Measurements from ENCODE around the gene INPP4B.

INPP4B gene

DNA sequence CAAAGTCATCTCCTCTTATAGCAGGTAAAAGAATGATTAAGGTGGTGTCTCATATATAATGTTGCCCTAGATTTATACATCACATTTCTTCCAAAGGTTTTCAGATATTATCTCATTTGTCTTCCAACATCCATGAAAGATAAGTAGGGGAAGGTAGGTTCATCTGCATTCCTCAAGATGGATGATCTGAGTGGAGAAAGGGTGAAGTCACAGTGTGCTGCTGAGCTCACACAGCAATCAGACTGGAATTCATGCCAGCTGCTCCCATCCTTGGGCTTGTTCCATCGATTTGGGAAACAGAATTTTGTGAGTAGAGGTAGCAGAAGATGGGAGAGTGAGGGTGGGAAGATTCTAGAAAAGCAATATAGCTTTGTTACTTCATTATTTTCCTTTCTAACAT lies 482.4 kb downstream of the INPP4B start:
- no peak for DNase-seq

DNA sequence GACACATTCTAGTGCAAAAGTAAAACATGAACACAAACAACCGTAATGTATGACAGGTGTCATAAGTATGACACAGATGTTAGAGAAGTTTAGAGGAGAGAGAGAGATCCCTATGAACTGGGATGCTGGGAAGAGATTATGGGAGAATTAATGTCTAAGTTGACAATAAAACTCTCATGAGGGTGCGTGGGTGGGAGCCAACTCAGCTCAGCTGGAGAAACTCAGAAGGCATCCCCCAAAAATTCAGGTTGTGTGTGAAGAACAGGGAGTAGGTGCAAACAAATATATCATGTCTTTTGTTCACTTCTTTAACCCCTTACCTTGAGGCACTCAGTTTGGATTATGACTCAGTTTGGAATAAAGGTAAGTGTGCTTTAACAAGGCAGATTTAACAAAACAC lies 484.1 kb downstream of the INPP4B start:
- DNase-seq: no peak

DNA sequence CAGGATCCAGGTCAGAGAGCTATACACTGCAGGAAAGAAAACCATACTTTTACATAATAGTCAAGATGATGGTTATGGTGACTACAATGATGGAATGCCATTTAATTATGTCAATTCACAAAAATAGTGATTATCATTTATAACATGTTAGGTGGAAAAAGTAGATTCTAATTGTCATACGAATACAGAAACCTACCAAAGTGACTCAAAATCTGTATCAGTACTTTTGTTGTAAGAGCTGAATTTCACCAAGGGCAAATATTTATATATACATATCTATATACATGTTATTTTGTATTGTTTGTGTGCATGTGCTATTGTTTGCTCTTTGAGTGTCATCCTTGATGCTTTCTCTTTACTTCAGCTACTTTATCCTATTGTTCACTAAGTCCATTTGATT lies 485.4 kb downstream of the INPP4B start:
- DNase-seq: no peak

DNA sequence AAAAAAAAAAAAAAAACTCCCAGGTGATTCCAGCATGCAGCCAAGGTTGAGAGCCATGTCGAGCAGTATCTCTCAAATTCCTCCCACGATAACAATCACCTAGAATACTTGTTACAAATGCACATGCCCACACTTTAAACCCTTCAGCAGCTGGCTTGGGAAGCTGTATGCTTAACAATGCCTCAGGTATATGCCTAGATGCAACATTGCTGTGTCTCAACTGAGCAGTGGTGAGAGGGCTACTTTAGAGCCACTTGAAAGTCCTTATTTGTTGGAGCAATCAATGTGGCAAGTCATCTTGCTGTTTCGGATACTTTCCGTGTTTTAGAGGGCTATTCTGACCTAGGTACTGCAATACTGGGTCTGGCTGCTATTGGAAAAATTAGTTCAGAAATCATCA lies 487.4 kb downstream of the INPP4B start:
- DNase-seq: no peak

DNA sequence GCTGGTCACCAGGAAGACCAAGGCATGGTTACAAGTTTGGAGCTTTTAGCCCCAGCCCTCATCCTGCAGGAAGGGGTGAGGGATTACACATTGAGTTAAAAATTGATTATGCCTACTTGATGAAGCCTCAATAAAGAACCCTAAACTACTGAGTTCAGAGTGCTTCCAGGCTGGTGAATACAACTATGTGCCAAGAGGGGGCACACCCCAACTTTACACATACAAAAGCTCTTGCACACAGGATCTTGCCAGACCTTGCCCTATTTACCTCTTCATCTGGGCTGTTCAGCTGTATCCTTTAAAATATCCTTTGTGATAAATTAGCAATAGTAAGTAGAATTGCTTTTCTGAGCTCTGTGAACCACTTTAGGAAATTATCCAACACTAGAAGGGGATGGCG lies 489.3 kb downstream of the INPP4B start:
- no peak for DNase-seq

DNA sequence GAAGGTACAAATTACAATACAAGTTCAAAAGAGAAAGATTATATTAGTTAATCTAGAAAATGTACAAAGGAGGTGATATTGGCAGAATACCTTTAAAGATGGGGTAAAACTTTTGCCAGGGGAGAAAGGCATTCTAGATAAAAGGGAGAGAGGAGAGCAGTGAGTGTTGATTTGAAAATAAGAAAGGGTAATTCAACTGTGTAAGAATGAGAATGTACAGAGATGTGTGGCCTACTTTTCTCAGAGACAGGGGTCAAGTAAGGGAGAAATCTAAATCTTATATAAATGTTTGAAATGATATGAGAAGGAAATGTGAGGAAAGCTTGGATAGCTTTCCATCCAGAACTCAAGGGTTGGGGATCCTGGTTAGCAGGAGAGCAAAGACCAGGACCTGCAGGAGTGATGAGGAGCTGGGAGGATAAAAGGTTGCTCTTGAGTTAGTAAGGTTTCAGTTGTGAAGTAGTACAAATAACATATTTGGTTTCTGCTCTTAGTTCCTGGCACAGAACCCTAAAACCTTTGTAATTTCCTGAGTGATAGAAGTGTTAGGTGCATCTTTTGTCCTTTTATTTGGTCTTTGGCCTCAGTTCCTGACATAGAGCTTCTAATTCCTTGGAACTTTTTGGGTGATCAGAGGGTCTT lies 489.9 kb downstream of the INPP4B start:
- no peak for DNase-seq

DNA sequence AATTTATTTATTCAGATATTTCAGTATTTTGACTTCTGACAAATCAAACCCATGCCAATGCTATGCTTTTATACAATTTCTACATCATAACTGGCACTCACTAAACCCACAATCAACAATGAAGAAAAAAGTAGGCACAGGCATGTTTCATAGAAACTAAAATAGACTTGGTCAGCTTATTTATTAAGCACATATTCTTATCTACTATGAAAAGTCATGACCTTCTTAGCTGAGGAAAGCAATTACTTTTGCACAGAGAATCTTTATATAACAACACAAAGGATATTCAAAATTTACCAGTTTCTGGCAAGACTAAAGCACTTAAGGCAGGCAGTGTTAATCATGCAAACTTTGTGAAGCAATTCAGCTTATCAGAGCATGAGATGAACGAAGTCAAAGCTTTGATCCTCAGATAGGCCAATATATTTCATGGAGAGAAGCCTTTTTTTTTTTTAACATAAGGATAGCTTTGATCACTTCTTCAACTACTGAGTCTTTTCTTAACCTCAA lies 490.6 kb downstream of the INPP4B start:
- no peak for DNase-seq

DNA sequence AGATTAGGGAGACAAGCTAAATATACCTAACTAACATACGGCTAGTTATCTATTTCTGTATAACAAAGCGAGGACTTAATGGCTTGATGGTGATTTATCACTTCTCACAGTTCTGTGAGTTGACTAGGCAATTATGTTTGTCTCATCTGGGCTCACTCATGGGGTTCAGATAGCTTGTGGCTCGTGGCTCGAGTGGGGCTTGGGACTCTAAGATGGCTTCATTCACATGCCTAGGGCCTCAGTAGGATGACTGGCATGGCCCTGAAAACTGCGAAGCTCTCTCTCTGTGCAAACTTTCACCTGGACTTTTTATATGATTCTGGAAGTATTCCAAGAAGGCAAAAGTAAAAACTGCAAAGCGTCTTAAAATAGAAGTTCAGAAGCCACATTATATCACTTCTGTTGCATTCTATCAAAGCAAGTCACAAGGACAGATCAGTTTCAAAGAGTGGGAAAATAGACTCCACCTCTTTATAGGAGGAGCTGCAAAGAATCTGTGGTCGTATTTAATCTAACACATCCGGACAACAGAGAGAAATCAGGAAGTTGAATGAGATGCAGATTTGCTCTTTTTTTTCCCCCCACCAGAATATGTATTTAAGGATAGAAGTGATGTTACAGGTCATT lies 491.2 kb downstream of the INPP4B start:
- DNase-seq: no peak

DNA sequence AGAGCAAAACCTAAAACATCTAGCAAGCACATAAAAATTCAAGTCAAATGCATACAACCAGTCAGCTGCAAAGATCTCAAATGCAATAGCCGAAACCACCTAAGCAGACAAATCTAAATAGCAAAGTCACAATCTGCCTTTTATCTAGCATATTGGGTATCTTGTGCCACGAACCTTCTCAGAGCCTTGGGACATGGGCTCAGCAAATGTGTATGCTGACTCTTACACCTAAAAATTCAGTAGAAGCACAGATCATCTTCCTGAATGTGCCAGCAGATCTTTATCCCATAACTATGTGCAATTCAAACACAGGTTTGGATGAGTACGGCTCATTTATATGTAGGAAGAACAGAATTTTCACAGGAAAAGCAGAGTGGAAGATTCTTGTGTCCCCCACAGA lies 492.1 kb downstream of the INPP4B start:
- DNase-seq: no peak

DNA sequence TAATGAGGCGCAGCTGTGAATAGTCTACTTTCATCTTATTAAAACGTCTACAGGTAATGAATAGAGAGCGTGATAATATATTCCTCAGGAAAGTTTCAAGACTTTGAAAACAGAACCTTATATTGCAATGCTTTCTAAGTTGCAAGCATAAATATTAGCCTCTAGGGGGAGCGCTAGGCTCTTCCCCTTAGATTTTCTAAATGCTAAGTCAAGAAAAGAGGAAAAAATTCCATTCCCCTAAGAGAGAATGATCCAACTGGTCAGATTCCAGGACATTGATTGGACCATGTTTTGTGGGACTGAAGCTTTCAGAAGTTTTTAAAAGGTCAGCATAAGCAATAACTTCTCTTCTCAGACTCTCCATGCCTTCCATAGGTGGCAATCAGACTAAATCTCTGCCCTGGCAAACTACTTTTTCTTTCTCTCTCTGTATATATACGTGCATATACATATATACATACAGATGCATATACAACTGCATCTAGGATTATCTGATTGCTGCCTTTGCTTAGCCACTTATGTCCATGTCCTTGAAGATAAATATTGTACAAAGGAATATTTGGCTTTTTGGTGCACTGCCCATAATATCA lies 492.9 kb downstream of the INPP4B start:
- DNase-seq: no peak

DNA sequence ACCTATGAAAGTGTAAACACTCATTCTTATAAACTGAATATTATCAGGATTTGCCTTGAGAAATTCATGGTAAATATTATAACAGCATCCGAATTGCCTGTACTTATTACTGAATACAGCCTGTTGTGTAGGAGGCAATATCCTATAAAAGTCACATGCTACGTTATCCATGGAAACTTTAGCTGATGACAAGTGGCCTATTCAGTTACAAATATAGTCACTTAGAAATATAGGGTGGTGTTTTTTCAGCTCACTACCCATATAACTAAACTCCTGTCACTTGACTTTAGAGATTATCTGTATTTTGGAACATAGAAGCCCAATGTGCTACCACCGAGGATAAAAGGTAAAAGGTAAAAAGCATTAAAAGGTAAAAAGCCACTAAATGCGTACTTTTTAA lies 493.4 kb downstream of the INPP4B start:
- no peak for DNase-seq

DNA sequence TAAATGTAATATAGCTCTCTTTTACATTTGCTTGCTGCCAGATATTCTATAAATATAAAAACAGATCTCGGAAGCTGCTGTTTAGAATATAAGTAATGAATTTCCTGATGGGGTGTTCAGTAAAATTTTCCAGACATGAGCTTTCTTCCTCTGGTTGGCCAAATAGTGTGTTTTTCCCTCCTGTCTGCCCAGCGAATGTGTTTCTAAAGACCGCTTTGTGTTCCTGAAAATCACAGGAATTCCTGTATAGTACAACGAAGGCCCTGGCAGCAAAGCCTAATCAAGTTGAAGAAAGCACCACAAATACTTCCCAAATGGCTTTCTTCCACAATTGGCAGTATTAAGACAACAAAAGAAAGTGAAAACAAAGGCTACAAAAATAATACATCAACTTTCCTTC lies 494.1 kb downstream of the INPP4B start:
- DNase-seq: no peak

DNA sequence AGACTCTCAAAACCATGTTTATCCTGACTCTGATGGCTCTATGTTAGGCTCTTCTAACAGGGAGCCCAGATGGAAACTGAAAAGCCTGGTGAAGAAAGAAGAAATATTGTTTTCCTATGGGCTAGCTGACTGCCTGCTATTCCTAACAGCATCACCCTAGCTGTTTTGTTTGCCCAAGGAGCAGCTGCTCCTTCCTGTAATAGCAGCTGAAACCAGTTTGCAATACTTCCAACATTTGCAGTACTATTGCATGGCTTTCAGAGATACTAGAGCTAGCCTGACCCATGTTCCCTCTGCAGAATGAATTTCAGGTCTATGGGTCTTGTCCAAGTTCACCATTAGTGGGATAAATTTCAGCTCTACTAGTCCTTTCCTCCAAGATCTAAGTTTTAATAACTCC lies 495.2 kb downstream of the INPP4B start:
- peak; percentile 65 for DNase-seq

DNA sequence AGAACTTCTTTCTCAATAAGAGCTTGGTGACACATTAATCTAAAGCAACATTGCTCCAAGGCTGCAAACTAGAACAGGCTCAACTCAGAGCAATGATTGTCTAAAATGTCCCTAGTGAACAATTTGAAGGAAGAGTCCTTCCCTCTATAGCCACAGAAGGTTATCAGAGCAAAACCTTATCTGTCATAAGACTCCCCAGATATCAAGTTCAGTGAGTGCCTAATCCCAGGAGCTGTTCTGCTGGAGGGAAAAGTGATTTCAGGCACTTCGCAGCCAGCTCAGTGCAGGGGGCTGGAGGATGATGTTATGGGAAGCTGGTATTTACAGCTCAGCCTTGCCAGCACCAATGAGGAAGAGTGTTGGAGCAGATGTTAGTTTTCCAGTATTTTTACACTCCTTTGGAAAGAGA lies 497.5 kb downstream of the INPP4B start:
- DNase-seq: no peak

DNA sequence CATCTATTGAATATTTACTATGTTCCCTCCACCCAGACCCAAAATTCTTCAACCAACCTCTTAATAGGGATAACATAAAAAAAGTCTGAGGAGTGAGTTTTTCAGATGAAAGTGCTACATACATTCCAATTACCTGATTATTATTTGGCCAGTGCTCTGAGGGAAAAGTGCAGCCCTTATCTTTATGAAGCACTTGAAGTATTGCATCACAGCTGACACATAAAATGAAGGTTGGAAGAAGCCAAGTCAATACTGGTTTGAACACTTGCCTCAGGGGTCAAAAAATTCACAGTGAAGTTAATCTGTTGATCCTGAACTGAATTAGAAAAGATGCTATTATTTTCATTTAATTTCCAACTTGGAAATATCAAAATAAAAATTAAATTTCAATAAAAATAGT lies 498.9 kb downstream of the INPP4B start:
- DNase-seq: no peak

DNA sequence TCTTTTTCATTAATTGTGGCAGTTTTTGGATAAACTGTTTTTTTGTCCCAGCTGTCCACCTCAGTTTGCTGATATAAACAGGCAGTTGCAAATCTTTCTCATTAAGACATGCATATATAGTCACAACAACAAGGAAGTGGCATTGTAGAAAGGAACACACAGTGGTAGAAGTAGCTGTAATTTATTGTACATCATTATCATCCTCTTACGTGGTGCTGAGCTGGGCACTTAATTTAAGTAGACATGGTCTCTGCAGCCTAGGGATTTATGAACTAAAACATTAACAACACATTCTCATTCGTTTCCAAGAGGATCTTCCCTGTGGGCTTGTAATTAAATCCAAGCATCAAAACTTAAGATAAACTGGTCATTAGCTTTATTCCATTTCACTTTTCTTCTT lies 500.2 kb downstream of the INPP4B start:
- no peak for DNase-seq

DNA sequence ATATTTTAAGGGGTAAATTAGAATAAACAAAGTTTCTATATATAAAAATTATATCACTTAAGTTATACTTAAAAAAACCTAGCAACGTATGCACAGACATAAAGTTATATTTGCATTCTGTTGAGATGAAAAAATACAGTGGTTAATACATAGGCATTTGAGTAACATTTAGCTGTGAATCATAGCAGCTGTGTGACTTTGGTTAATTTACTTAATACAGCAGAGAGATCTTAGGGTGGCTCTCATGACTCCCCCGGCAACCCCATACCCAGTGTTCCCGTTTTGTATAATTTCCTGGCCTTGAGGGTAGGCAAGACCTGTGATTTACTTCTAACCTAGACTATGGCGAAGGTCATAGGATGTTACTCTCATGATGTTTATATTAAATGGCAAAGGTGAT lies 504.8 kb downstream of the INPP4B start:
- no peak for DNase-seq

DNA sequence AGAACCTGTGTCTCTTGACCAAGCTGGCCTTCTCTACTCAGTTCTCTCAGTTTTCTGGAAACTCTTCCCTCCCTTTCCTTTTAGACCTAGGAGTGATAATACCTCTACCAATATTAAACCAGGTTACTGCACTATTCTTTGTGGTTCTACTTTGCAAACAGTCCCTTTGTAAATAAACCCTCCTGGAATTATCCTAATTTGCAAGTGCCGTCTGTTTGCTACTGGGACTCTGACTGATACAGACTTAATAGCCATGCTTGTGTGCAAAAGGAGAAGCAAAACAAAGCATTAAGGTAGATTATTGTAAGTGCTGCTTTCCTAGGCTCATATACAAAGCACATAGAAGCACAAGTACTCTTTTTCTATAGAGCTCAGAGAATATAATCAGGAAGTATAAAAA lies 507.0 kb downstream of the INPP4B start:
- DNase-seq: peak; percentile 42

DNA sequence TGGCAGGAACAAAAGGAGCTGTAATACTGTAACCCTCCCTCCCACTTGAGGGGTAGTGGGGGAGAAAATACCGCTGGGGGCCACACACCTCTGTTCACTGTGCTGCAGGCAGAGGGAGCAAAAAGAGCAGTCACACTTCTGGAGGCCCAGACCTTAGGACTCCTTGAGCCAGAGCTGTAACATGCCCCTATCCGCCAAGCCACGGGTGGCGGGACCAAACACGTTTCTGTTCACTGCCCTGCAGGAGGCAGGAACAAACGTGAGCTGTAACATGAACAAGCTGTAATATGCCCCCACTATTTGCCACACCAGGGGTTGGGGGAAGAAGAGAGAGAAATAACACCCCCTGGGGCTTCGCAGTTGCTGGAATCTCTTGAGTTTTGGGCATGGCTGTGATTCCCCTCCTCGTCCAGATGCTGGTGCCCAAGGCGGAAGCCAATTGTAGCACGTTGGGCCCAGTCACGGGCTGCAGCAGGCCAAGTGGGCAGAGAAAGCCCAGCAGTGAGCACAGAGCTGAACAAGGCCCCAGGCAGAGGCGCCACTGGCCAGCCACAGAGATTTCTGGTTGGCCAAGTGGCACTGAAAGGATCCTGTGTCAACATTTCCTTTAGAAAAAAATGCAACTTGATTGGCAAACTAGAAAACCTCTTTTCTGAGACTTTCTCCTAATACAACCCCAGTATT lies 509.7 kb downstream of the INPP4B start:
- DNase-seq: no peak

DNA sequence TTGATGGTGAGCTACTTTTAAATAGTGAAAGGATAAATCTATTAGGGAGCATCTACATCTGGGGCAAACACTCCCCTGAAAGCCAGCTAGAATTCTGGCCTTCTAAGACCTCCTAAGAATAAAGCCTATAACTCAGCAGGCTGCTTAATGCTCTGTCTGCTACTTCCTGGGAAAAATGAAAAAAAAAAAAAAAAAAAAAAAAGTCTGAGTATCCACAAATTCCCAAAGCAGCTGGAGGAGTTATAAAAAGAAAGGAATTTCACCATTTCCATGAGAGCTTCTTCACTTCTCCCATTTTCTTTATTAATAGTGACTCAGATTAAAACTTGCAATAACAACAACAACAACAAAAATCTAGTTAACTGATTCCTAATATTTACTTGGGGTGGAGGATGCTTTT lies 511.2 kb downstream of the INPP4B start:
- no peak for DNase-seq

DNA sequence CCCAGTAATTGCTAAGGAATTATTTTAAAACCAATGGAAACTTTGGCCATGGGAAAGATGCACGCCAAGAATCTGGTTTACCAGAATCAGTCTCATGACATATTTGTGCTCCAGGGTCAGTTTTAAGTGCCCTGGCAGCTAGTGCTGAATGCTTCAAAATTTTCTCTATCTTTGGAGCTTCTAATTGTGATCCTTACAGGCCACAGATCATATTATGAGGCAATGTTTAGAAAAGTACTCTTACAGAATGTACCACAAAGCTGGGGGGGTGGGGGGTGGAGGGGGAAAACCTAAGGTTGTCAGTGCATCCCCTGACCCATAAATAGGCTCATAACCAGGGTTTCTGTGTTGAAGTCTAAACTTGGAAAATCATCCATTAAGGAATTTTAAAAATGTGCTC lies 514.5 kb downstream of the INPP4B start:
- no peak for DNase-seq

DNA sequence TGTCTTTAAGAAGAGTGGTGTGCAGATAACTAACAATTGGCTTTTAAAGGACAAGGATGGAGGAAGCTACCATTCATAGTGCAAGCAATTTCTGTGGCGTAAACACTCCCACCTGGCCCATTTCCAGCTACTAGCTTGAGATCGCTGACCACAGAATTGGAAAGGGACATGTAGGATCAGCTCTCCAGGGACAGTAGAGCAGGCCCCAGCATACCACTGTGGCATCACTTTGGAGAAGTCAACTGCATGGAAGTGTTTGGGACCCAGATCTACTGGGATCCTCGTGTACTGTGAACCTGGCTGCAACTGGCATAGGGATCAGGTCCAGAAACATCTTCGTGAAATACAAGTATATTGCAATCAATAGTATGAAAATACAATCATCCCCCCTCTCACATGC lies 515.0 kb downstream of the INPP4B start:
- DNase-seq: no peak

DNA sequence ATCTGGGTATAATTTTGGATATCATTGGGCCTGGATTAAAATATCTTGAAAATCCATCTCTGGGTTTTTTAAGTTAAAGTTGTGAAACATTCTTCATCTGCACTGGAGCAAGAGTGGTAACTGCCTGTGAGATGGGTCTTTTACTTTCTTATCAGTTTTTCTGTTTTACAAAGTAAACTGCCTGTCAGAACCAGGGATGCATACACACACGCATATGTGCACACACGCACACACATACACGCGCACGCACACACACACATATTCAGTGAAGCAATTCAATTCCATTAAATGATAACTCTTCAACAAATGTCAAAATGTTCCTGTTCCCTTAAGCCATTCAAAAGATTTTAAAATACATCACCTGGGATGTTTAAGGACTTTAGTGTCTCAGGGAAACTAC lies 515.8 kb downstream of the INPP4B start:
- no peak for DNase-seq

DNA sequence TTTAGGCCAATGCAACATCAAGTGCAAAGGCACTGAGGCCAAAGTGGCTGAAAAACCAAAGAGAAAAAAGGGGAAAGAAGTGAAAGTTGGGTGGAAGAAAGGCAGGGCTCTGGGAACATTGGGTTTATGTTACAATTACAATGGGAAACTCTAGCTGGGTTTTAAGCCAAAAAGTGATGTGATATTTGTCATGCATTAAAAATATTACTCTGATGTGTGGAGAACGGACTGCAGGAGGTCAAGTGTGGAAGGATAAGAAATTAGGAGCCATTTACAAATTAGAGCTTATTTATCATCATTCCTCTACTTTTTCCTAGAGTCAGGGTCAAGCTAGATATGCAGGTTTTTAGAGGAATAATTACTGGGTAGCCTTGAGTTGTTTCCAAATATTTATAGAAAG lies 516.8 kb downstream of the INPP4B start:
- no peak for DNase-seq

Measured in NCI-H1417 treated with DMSO at 0.1 percent for 48 hours (cell line).